ENCODE results near the gene KRT3.
"Not testable (repeated sequence)": the region's sequence is repeated elsewhere in the genome, so short reads cannot be mapped to it uniquely, and the experiment has no call there.

The KRT3 gene

DNA sequence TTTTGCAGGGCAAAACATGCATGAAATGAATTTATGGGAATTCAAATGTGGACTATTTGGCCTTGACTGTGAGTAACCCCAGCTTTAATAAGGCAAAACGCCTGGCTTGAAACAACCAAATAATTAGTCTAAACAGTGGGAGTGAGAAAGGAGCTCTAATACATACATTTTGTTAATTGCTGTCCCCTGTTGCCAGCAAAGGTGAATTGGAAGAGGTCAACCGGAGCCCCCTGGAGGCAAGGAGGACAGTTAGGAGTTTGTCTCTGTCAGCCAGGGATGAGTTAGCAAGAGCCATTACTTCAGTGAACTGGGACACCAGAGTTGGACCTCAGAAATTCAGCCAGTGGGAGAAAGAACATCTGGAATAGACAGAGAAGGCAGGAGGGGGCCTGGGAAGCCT, 36.2 kb downstream of the KRT3 start:
- DNase-seq = no peak

GRCh38 chr12:52759218-52759617, 36.7 kb downstream of the KRT3 start:
- DNase-seq = no peak

GRCh38 chr12:52757449-52758176, 38.3 kb downstream of the KRT3 start:
- no peak for DNase-seq

DNA sequence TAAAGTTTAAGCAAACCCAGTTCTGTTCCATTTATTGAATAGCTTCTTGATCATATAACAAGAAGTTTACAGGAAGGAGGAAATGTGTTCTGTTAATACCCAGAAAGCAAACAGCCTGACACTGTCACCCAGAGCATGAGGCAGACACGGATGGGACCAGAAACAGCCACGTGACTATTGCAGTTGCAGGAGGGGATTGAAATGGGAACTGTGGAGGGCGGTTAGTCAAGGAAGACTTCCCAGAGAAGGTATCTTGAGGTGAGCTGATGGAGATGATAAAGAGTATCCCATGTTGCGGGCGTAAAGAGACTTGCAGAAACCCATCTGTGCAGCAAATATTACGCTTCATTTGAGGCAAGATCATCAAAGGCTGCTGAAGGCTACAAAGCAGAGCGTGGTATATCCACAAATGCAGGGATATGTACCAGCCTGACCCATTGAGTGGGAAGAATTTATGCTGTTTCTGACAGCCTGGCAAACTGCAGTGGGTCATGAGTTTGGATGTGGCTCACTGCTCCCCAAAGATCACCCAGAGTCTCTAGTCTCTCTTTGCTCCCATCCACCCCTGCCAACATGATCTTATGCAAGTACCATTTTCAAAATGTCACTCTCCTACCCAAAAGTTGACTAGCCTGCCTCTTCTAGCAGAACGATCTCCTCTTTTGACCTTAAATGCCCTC, 39.5 kb downstream of the KRT3 start:
- no peak for DNase-seq

GRCh38 chr12:52755533-52755932, 40.4 kb downstream of the KRT3 start:
- DNase-seq = no peak

DNA sequence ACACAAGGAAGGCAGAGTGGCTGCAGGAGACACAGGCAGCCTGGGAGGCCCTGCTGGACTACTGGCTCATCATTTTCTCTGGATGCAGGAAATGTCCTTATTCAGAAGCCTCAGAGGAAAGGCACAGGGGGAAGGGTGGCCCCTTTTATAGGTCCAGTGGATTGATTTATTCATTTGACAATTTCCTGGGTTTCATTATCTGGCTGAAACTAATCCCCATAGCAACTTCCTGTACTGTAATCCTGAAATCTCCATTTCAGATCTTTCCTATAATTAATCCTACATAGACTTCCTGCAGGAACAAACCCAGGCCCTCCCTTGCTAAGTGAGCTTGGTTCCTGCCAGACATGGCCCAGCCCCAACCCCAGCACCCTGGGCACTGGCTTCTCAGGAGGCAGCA, 41.8 kb downstream of the KRT3 start:
- no peak for DNase-seq

- no peak for DNase-seq
Measured at GRCh38 chr12:52753283-52753682, 42.6 kb downstream of the KRT3 start.

GRCh38 chr12:52752516-52752915, 43.4 kb downstream of the KRT3 start:
- DNase-seq = no peak

DNA sequence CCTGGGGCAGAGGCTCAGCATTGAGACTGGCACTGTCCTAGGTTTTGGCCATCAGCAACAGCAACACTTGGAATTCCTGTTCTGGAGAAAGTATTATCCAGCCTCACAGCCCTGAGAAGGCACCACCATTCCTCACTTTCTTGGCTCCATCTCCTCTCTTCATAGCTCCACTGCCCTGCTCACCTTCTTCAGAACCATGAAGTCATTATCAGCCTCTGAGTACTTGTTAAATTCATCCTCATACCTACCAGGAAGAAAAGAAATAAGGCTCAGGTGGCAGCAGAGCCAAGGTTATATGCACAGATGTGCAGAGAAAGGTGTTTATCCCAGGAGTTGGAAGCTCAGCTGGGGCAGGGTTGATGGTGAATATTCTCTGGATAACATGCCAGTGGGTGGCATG, 44.1 kb downstream of the KRT3 start:
- no peak for DNase-seq

DNA sequence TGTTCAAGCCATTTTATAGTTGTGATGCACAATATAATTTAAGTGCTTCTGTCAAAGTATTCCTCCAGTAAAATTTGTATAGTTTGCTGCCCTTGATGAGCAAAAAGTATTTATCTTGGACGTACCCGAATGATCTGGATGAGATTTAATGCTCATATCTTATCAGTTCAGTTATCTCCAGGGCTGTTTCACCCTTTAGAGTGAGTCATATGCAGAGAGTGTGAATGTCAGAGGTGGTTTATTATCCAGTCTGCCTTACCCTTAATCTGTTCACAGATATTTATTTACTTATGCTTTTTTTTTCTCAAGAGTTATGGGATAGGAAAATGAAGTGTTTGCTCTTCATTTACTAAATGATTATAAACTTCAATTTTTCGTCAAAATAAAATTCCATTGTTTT, 45.4 kb downstream of the KRT3 start:
- DNase-seq = not testable (repeated sequence)

GRCh38 chr12:52749827-52750226, 46.1 kb downstream of the KRT3 start:
- DNase-seq = no peak

DNA sequence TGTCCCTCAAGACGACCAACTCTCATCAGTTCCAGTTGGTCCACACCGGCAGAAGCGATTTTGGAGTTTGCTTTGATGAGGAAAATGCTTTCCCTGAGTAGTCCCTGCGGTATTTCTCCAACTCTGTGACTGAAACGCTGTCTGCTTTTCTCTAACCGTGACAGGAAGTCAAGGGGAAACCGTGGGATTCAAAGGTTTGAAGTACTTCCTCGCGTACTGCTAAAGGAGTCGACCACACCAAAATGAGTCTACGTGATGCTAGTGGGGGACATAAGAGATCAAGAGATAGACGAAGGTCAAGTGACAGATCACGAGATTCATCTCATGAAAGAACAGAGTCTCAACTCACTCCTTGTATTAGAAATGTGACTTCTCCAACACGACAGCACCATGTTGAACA, 47.3 kb downstream of the KRT3 start:
- no peak for DNase-seq

GRCh38 chr12:52745554-52745953, 50.4 kb downstream of the KRT3 start:
- DNase-seq = no peak

GRCh38 chr12:52744493-52745156, 51.3 kb downstream of the KRT3 start:
- DNase-seq = no peak

DNA sequence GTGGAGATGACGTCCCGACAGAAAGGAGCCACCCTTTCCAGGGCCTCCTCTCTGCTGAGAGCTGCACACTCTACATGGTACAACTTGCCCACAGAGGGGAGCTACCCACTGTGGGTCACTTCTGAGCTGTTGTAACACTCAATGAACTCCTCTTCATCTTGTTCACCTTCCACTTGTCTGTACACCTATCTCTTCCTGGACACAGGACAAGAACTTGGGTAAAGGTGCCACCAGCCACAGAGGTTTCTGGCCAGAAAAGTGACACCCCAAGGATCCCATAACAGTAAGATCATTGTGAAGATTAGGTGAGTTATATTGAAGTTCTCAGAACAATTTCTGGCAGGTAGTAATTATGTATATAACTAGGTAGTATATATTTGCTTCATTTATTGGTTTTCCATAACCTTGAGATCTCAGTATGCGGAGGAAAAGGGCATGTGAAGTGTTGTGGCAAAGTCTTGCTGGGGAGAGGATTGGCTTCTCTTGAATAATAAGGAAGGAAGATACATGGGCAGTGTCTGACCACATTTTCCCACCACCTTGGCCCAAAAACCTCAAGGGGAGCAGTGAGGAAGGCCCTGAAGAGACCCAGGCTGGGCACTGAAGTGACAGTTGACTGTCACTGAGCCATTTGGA, 53.0 kb downstream of the KRT3 start:
- DNase-seq = no peak

DNA sequence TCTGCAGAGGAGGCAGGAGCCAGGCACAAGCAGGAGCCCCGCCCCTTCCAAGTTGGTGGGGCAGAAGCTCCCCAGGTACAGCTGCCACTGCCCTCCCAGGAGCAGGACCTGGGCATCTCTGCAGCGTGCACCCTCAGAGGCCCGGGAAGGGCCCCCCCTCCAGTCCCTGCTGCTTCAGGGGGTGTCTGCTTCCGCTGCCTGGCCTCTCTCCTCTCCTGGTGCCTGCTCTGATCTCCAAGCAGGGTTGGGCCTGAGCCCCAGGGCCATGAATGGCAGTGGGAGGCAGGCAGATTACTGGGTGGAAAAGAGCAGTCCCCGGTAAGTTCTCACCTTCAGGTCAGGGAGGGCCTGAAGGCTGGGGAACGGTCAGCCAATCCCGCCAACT, 53.7 kb downstream of the KRT3 start:
- no peak for DNase-seq

GRCh38 chr12:52741375-52742195, 54.3 kb downstream of the KRT3 start:
- DNase-seq = peak; percentile 30

GRCh38 chr12:52740584-52740983, 55.3 kb downstream of the KRT3 start:
- no peak for DNase-seq

GRCh38 chr12:52739963-52740362, 56.0 kb downstream of the KRT3 start:
- DNase-seq = no peak

Measured in right kidney (tissue), 1 donor.